Measurements from ENCODE around the gene ALDH1B1. TPM values are rescaled to one million over a fixed set of nuclear protein-coding genes. Genes with fewer than 3 reads are reported as not detected.

ALDH1B1 gene
- total RNA-seq (2021; ENCODE audit: unreplicated experiment) (46.6 TPM), Bru-seq, nascent RNA (percentile 79 among the genes with signal in this experiment), BruChase-seq, experiment 1, labeled RNA remaining after a 6-hour chase (percentile 84 among the genes with signal in this experiment), BruChase-seq, experiment 2, labeled RNA remaining after a 2-hour chase (percentile 95 among the genes with signal in this experiment)
- 22.7 and 26.9 TPM in 2 replicates for polyA plus RNA-seq (2012)
- long read RNA-seq, transcript ALDH1B1-201 (2 exons, 3,066 nt), result major isoform, 119 of 145 reads
- long read RNA-seq, partial matches to known transcripts, result 26 of 145 reads
- long read RNA-seq, other reads (novel, unspliced or antisense), result 0 of 145 reads

GRCh38 chr9:38392235-38393127 is at the start of gene ALDH1B1:
Gene ALDH1B1, plus strand, starts transcription at chr9:38392702. Its CDS starts 3,047 bp downstream, at chr9:38395749.
- peak within 1 kb of the TSS; percentile 67 for H2AFZ ChIP-seq (ENCODE audit: low read depth, low read length, poor library complexity, severe bottlenecking)
- TF ChIP-seq SP1 (IDR thresholded peaks at IDR 0.05; ENCODE audit: low read depth) (peak; percentile 4; the same call in 1 of the 2 replicates), ZFX (IDR thresholded peaks at IDR 0.05) (peak; percentile 68), EGR1 (IDR thresholded peaks at IDR 0.05; ENCODE audit: low read depth) (peak; percentile 63; the same call in 1 of the 2 replicates), CEBPB (IDR thresholded peaks at IDR 0.05; ENCODE audit: low read depth) (no peak), MAX (IDR thresholded peaks at IDR 0.05) (peak; percentile 89), ATF3 (IDR thresholded peaks at IDR 0.05) (no peak), POLR2AphosphoS5 (IDR thresholded peaks at IDR 0.05; ENCODE audit: low read depth, low read length) (peak; percentile 87), CTCF (IDR thresholded peaks at IDR 0.05 in 2 of 3, conservative IDR thresholded peaks at IDR 0.05 in 1 of 3; ENCODE audit: borderline replicate concordance in 1 of 3, insufficient read depth in 1 of 3, low read depth in 2 of 3, low read length in 2 of 3) (peak in 2 of 3 experiments; percentile 26 to 32; a peak in 3 of 6 replicates)
- BruUV-seq (replicated peaks), result TSS peak; percentile 43
- intact Hi-C loops (cut with micrococcal nuclease), result loop anchor here (10.0 kb wide), 1 partner anchor 908 kb away; the partner anchor contains the start of gene POLR1E
- ChIA-PET POLR2A (no interaction called here), RAD21 (ENCODE audit: low non-redundant PET in 1 of 2, low total read pairs in 2 of 2, uncharacterized antibody in 2 of 2, unreplicated experiment in 2 of 2) (no interaction called here), CTCF (interaction anchor here (0.7 to 1.6 kb wide), 4 partner anchors 11 to 488 kb away, joined by 3 read pairs; no protein-coding TSS in a partner anchor)
- DNase-seq (ENCODE audit: low read depth, low spot score), result peak; percentile 68
- peak within 1 kb of the TSS; percentile 94 for H3K9ac ChIP-seq (ENCODE audit: low read length)
- H3K27ac ChIP-seq (ENCODE audit: low read depth, low read length), result peak within 1 kb of the TSS; percentile 62
- H3K9me3 ChIP-seq (ENCODE audit: control insufficient read depth in 1 of 2, insufficient read depth in 1 of 2, low read depth in 1 of 2, low read length in 2 of 2), result no peaks in the 10 kb centered on the region
- H3K4me2 ChIP-seq (ENCODE audit: low read length), result peak within 1 kb of the TSS; percentile 81
- no peaks in the 10 kb centered on the region for H3K9me2 ChIP-seq (ENCODE audit: insufficient read depth)
- H4K20me1 ChIP-seq (ENCODE audit: insufficient read depth), result no peaks in the 10 kb centered on the region
- H3K36me3 ChIP-seq (ENCODE audit: control insufficient read depth in 1 of 2, insufficient read depth in 2 of 2, low read length in 2 of 2), result peaks cover 3 to 25% of the 10 kb centered on the region in 2 experiments; a peak in 3 of 4 replicates
- peaks cover 5 to 13% of the 10 kb centered on the region in 2 experiments; a peak in 3 of 4 replicates for H3K4me1 ChIP-seq (ENCODE audit: control insufficient read depth in 1 of 2, insufficient read depth in 2 of 2, low read length in 2 of 2)
- peak within 1 kb of the TSS; percentile 94 to 98 for H3K4me3 ChIP-seq (replicated peaks in 1 of 2; ENCODE audit: low read depth in 1 of 2, low read length in 2 of 2)
- H3K27me3 ChIP-seq (ENCODE audit: insufficient read depth, low read length), result no peaks in the 10 kb centered on the region
- peaks cover 44% of the 10 kb centered on the region for H3K79me2 ChIP-seq (ENCODE audit: insufficient read depth, low read length)
- peak; percentile 99 for ATAC-seq

Data from HCT116 (cell line).